Tibial artery (tissue), 4 donors: Measurements from ENCODE around the gene DDC.
"Not testable (repeated sequence)": the region's sequence is repeated elsewhere in the genome, so short reads cannot be mapped to it uniquely, and the experiment has no call there.

Experiments
- DNase-seq, 2 donors: peaks; one replicate each; pipeline ENCODE4 v3.0.0-alpha.2; 2019
- H3K27ac ChIP-seq, 2 donors: fragments of 200-600 bp; sonication (generic) in 1 of 2; 1 replicate in 1 of 2; 2 replicates in 1 of 2; pipeline ENCODE4 v1.5.1; 2018 to 2019; ENCODE audit warnings: mild to moderate bottlenecking in 1 of 2
- H3K27me3 ChIP-seq, 2 donors: fragments of 200-600 bp; sonication (generic) in 1 of 2; one replicate each; pipeline versions ENCODE4 v1.5.1 to v1.6.0; 2016 to 2019
- H3K36me3 ChIP-seq, 3 donors: fragments of 200-600 bp; sonication (generic) in 2 of 3; one replicate each; pipeline ENCODE4 v1.5.1; 2016 to 2019; ENCODE audit warnings: mild to moderate bottlenecking in 2 of 3
- H3K4me1 ChIP-seq, 4 donors: fragments of 200-600 bp; sonication (generic) in 2 of 4; 1 replicate in 3 of 4; 2 replicates in 1 of 4; pipeline ENCODE4 v1.5.1; 2016 to 2019
- H3K4me3 ChIP-seq, 2 donors: fragments of 200-600 bp; sonication (generic) in 1 of 2; 1 replicate in 1 of 2; 2 replicates in 1 of 2; pipeline ENCODE4 v1.5.1; 2018 to 2019; ENCODE audit warnings: mild to moderate bottlenecking in 2 of 2
- H3K9me3 ChIP-seq, 3 donors: fragments of 200-600 bp; sonication (generic) in 1 of 3; one replicate each; pipeline ENCODE4 v1.5.1; 2016 to 2019
- intact Hi-C: fragments of 100-400 bp; cut with DNase I; formaldehyde crosslinking; loops from one replicate; pipeline ENCODE4 v1.15.0; 2023; ENCODE audit warnings: low total_unique reads
- TF ChIP-seq, protein P1 (sequence below), 2 experiments: fragments of 200-600 bp in 1 of 2; fragments of 450-650 bp in 1 of 2; IDR thresholded peaks; one replicate each; pipeline ENCODE4 v1.5.1; 2017 to 2019; ENCODE audit warnings: antibody characterized with exemption in 2 of 2, mild to moderate bottlenecking in 1 of 2, moderate library complexity in 1 of 2

DDC gene

DNA sequence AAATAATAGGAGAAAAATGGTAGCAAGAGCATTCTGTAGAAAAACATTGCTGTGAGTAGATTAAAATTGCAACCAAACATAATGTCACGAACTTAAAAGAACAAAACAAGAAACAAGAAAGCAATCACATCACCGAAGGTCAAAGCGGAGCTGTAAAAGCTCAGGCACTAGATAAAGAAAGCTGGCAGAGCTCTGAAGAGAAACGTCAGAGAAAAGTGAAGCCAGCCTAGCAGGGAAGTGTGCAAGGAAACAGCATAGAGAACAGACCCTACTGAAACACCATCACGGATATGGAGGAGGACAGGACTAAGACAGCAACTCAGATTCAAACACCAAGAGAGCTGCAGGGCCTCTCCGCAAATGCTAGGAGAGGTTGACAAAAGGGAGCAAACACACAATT lies 22.5 kb upstream of the DDC start:
- DNase-seq: no peak
- Histone ChIP-seq H3K36me3 (peaks cover 16 to 17% (median 16%) of the 10 kb centered on the region in 3 donors), H3K4me1 (no peaks in the 10 kb centered on the region), H3K27ac (no peak overlapping the region), H3K9me3 (peaks cover 0 to 13% (median 0%) of the 10 kb centered on the region in 3 donors), H3K4me3 (no peak overlapping the region), H3K27me3 (no peaks in the 10 kb centered on the region)
- TF ChIP-seq, protein P1, sequence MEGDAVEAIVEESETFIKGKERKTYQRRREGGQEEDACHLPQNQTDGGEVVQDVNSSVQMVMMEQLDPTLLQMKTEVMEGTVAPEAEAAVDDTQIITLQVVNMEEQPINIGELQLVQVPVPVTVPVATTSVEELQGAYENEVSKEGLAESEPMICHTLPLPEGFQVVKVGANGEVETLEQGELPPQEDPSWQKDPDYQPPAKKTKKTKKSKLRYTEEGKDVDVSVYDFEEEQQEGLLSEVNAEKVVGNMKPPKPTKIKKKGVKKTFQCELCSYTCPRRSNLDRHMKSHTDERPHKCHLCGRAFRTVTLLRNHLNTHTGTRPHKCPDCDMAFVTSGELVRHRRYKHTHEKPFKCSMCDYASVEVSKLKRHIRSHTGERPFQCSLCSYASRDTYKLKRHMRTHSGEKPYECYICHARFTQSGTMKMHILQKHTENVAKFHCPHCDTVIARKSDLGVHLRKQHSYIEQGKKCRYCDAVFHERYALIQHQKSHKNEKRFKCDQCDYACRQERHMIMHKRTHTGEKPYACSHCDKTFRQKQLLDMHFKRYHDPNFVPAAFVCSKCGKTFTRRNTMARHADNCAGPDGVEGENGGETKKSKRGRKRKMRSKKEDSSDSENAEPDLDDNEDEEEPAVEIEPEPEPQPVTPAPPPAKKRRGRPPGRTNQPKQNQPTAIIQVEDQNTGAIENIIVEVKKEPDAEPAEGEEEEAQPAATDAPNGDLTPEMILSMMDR (IDR thresholded peaks at IDR 0.05): no peak
- intact Hi-C loops: no loop called here

DNA sequence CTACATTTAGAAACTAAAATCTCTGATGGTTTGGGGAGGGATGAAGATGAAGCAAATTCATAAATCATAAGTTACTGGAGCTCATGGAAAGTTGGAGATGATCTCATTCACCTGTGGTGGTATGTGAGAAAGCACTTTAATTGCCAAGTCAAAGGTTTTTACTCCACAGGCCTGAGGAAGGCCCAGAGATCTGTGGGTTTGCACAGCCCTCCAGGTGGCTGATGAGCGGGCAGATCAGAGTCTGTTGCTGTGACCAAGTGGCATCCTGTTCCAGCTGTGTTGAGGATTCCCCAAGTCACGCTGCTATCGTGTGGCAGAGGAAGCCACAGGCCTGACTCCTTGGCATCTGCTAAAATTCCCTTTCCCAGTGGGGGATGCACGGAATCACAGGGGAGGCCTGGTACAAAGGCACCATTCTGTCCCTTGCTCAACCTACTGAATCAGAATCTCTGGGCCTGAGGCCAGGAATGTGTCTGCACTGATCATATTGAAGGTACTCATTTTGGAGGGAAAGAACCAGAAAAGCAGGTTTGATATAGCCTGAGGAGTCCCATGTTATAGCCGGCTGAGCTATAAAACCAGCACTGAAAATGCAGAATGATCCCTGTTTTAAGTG lies 19.7 kb upstream of the DDC start:
- H3K27me3 ChIP-seq: no peaks in the 10 kb centered on the region
- H3K4me3 ChIP-seq: no peak overlapping the region
- H3K4me1 ChIP-seq: no peaks in the 10 kb centered on the region
- TF ChIP-seq, protein P1 (IDR thresholded peaks at IDR 0.05): no peak
- intact Hi-C loops: no loop called here
- peaks cover 0 to 13% (median 0%) of the 10 kb centered on the region in 3 donors for H3K9me3 ChIP-seq
- no peaks in the 10 kb centered on the region for H3K36me3 ChIP-seq
- no peak overlapping the region for H3K27ac ChIP-seq
- no peak for DNase-seq

DNA sequence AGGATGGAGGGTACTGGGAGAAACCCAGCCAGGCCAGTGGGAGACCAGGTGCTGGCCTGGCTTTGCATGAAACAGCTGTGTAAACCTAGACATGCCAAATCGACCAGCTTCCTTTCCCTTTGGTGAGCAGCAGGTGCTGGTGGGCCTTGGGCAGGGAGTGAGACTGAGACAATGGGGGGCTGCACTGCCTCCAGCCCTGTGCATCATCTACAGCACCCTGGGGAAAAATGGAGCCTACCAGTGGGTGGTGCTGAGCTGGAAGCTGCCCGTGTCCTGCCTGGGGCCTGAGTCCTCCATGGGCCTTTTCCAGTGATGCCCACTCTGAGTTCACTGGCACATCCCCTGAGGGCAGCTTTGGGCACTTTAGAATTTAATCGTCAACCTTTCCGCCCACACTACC lies 19.2 kb upstream of the DDC start:
- TF ChIP-seq, protein P1 (IDR thresholded peaks at IDR 0.05): no peak
- H3K9me3 ChIP-seq: peaks cover 0 to 13% (median 0%) of the 10 kb centered on the region in 3 donors

DNA sequence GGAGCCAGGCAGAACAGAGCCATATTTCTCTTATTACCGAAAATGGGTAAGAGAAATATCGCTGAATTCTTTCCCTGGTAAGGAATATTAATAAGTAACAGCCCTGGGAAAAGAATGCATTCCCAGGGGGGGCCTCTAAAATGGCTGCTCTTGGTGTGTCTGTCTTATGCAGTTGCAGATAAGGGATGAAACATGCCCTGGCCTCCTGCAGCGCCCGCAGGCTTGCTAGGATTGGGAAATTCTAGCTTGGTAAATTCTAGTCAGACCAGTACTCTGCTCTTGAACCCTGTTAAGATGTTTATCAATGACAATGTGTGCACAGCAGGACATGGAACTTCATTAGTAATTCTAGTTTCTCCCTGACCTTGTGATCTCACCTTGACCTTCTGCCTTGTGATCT lies 18.1 kb upstream of the DDC start:
- H3K36me3 ChIP-seq, H3K27me3 ChIP-seq, DNase-seq, intact Hi-C loops, H3K27ac ChIP-seq, H3K4me1 ChIP-seq, H3K4me3 ChIP-seq: not testable (repeated sequence)
- peaks cover 0 to 13% (median 0%) of the 10 kb centered on the region in 3 donors for H3K9me3 ChIP-seq

More for the DNA sequence above, 19.2 kb upstream of the DDC start:
- intact Hi-C loops: no loop called here
- Histone ChIP-seq H3K4me3 (no peak overlapping the region), H3K36me3 (no peaks in the 10 kb centered on the region), H3K27ac (no peak overlapping the region), H3K4me1 (no peaks in the 10 kb centered on the region), H3K27me3 (no peaks in the 10 kb centered on the region)
- no peak for DNase-seq

DNA sequence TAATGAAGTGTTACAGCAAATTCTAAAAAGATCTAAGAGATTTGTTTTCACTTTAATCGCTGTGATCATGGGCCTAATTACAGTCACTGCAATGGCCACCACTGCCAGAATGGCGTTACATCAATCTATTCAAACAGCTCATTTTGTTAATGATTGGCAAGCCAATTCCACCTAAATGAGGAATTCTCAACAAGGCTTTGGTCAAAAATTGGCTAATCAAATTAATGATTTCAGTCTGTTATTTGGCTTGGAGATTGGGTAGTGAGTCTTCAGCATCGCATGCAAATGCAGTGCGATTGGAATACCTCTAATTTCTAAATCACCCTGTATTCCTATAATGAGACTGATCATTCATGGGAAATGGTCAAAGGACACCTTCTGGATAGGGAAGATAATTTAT lies 17.1 kb upstream of the DDC start:
- DNase-seq, H3K27ac ChIP-seq, H3K36me3 ChIP-seq, H3K4me1 ChIP-seq, intact Hi-C loops, H3K27me3 ChIP-seq, H3K4me3 ChIP-seq: not testable (repeated sequence)
- peaks cover 0 to 13% (median 0%) of the 10 kb centered on the region in 3 donors for H3K9me3 ChIP-seq

DNA sequence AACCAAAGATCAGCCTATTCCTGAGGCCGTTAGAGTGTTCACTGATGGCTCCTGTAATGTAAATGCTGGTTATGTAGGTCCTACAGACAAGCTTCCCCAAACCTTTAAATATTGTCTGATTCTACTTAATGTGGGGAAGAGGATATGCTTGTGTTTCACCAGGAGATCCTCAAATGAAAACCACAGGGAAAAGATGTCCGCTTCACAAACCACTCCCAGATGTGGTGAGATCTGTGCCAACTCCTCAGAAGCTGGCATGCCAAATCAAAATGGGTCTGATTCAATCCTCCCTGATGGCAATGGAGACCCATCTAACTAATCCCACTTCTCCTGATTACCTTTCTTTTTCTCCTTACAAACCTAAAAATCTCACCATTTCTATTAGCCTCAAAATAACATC lies 15.5 kb upstream of the DDC start:
- H3K36me3 ChIP-seq, intact Hi-C loops, H3K4me1 ChIP-seq, H3K27ac ChIP-seq, DNase-seq, H3K4me3 ChIP-seq, H3K27me3 ChIP-seq: not testable (repeated sequence)
- peaks cover 0 to 13% (median 0%) of the 10 kb centered on the region in 3 donors for H3K9me3 ChIP-seq

DNA sequence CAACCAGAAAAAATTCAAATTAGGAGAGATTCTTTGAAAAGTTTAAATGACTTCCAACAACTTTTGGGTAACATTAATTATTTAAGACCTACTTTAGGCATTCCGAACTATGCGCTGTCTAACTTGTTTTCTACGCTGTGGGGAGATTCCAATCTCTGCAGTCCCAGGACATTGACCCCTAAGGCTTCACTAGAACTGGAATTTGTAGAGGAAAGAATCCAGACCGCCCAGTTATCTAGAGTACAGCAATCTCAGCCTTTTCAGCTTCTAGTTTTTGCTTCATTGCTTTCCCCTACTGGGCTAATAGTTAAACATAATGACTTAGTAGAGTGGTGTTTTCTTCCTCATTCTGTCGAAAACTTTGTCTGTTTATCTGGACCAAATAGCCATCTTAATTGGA lies 14.9 kb upstream of the DDC start:
- DNase-seq: no peak
- TF ChIP-seq, protein P1 (IDR thresholded peaks at IDR 0.05): no peak
- Histone ChIP-seq H3K27ac (no peak overlapping the region), H3K4me1 (no peaks in the 10 kb centered on the region), H3K9me3 (peaks cover 0 to 13% (median 0%) of the 10 kb centered on the region in 3 donors), H3K4me3 (no peak overlapping the region), H3K36me3 (no peaks in the 10 kb centered on the region), H3K27me3 (no peaks in the 10 kb centered on the region)
- intact Hi-C loops: no loop called here

DNA sequence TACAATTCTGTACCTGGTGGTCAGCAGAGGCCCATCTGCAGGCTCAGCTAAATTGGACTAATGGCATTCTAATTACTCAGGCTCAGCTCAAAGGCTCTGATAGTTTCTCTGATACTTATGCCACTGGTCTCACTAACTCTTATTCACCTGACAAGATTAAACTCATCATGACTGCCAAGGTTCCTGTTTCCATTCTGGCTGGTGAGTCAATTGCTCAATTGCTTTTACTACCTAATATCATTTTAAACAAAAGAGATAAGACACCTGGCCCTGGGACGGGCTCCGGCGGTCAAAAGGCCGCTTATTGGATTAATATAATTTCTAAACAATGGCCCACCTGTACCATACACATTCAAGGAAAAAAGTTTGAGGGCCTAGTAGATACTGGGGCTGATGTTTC lies 12.9 kb upstream of the DDC start:
- H3K36me3 ChIP-seq, intact Hi-C loops: not testable (repeated sequence)

More for the DNA sequence above, 12.9 kb upstream of the DDC start:
- DNase-seq, H3K27ac ChIP-seq, H3K9me3 ChIP-seq, H3K27me3 ChIP-seq, H3K4me3 ChIP-seq, H3K4me1 ChIP-seq: not testable (repeated sequence)
